Parathyroid adenoma (tissue), 2 donors: ENCODE measurements around the gene SPNS2.

Experiments
- H2AFZ ChIP-seq: fragments of 300-600 bp; sonication (generic); one replicate; pipeline ENCODE4 v1.7.0; 2017; ENCODE audit warnings: antibody characterized with exemption, mild to moderate bottlenecking
- H3K27ac ChIP-seq: fragments of 300-600 bp; sonication (generic); one replicate; pipeline ENCODE4 v1.7.0; 2017
- H3K27me3 ChIP-seq: fragments of 300-600 bp; sonication (generic); one replicate; pipeline ENCODE4 v1.7.0; 2017; ENCODE audit warnings: low read length; ENCODE audit not compliant: control insufficient read depth, insufficient read depth
- H3K36me3 ChIP-seq: fragments of 300-600 bp; sonication (generic); one replicate; pipeline ENCODE4 v1.7.0; 2017; ENCODE audit warnings: low read length; ENCODE audit not compliant: control insufficient read depth, insufficient read depth
- H3K4me1 ChIP-seq: fragments of 300-600 bp; sonication (generic); one replicate; pipeline ENCODE4 v1.7.0; 2017; ENCODE audit warnings: control low read depth
- H3K4me2 ChIP-seq: fragments of 300-600 bp; sonication (generic); one replicate; pipeline ENCODE4 v1.7.0; 2017; ENCODE audit warnings: low read length
- H3K4me3 ChIP-seq: fragments of 300-600 bp; sonication (generic); one replicate; pipeline ENCODE4 v1.7.0; 2017; ENCODE audit warnings: low read depth, low read length
- H3K79me2 ChIP-seq: fragments of 300-600 bp; sonication (generic); one replicate; pipeline ENCODE4 v1.7.0; 2017; ENCODE audit warnings: control low read depth
- H3K9ac ChIP-seq: fragments of 300-600 bp; sonication (generic); one replicate; pipeline ENCODE4 v1.7.0; 2017; ENCODE audit warnings: mild to moderate bottlenecking
- H3K9me3 ChIP-seq: fragments of 300-600 bp; sonication (generic); one replicate; pipeline ENCODE4 v1.7.0; 2017; ENCODE audit warnings: low read length; ENCODE audit not compliant: control insufficient read depth
- TF ChIP-seq, protein P1 (sequence below): fragments of 300-600 bp; sonication (generic); IDR thresholded peaks from one replicate; pipeline ENCODE4 v1.7.0; 2017; ENCODE audit warnings: antibody characterized with exemption, mild to moderate bottlenecking
- donor health status: primary hyperparathyroidism.

The SPNS2 gene

DNA sequence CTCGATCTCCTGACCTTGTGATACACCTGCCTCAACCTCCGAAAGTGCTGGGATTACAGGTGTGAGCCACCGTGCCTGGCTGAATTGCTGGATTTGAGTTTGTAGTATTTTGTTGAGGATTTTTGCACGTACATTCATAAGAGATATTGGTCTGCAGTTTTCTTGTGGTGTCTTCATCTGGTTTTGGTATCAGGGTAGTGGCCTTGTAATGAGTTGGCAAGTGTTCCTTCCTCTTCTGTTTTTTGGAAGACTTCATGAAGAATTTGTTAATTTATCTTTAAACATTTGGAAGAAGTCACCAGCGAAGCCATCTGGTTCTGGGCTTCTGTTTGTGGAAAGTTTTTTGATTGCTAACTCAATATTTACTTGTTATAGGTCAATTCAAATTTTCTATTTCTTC, 38.0 kb upstream of the SPNS2 start:
- Histone ChIP-seq H3K36me3 (no peaks in the 10 kb centered on the region), H3K27me3 (no peaks in the 10 kb centered on the region), H3K4me3 (no peak overlapping the region), H3K27ac (no peak overlapping the region), H2AFZ (no peak overlapping the region), H3K4me2 (no peak overlapping the region), H3K9ac (no peak overlapping the region), H3K4me1 (no peaks in the 10 kb centered on the region), H3K79me2 (no peaks in the 10 kb centered on the region), H3K9me3 (no peaks in the 10 kb centered on the region)
- TF ChIP-seq, protein P1, sequence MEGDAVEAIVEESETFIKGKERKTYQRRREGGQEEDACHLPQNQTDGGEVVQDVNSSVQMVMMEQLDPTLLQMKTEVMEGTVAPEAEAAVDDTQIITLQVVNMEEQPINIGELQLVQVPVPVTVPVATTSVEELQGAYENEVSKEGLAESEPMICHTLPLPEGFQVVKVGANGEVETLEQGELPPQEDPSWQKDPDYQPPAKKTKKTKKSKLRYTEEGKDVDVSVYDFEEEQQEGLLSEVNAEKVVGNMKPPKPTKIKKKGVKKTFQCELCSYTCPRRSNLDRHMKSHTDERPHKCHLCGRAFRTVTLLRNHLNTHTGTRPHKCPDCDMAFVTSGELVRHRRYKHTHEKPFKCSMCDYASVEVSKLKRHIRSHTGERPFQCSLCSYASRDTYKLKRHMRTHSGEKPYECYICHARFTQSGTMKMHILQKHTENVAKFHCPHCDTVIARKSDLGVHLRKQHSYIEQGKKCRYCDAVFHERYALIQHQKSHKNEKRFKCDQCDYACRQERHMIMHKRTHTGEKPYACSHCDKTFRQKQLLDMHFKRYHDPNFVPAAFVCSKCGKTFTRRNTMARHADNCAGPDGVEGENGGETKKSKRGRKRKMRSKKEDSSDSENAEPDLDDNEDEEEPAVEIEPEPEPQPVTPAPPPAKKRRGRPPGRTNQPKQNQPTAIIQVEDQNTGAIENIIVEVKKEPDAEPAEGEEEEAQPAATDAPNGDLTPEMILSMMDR: no peak

DNA sequence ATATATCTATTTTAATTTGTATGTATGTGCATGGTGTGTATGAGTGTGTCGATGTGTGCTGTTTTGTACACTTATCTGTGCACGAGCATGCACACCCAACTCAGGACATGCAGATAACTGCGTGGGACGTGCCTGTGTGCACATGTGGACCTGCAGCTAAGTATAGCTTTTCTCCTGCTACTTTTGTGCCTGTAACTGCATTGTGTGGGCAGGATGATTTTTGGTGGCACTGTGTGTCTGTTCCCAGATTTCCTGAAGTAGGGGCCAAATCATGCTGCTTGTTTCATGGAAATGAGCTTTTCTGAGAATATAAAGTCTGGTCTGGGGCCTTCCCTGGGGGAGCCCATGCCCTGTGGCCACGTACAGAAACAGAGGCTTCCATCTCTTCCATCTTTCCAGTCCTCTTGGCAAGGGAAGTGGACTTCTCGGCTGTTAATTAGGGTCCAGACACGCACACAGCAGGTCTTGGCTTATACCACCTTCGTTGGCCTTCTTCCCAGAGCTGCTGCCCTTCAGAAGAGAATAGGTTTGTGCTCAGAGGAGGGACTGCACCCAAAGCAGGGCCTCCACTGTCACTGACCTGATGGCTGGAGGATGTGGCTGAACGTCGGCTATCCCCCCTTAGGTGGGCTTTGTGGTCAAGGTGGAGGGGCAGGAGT, 34.7 kb upstream of the SPNS2 start:
- Histone ChIP-seq H3K79me2 (no peaks in the 10 kb centered on the region), H3K9me3 (no peaks in the 10 kb centered on the region), H3K4me1 (no peaks in the 10 kb centered on the region), H3K36me3 (no peaks in the 10 kb centered on the region), H2AFZ (no peak overlapping the region), H3K9ac (no peak overlapping the region), H3K4me3 (no peak overlapping the region), H3K27me3 (no peaks in the 10 kb centered on the region), H3K27ac (no peak overlapping the region), H3K4me2 (no peak overlapping the region)
- TF ChIP-seq, protein P1: no peak

GRCh38 chr17:4465786-4466185, 32.9 kb upstream of the SPNS2 start:
- TF ChIP-seq, protein P1: no peak
- Histone ChIP-seq H3K9me3 (no peaks in the 10 kb centered on the region), H3K36me3 (no peaks in the 10 kb centered on the region), H3K4me3 (no peak overlapping the region), H2AFZ (no peak overlapping the region), H3K27me3 (no peaks in the 10 kb centered on the region), H3K27ac (no peak overlapping the region), H3K9ac (no peak overlapping the region), H3K4me2 (no peak overlapping the region), H3K4me1 (no peaks in the 10 kb centered on the region), H3K79me2 (no peaks in the 10 kb centered on the region)

- Histone ChIP-seq H3K4me1 (no peaks in the 10 kb centered on the region), H3K36me3 (no peaks in the 10 kb centered on the region), H3K9ac (no peak overlapping the region), H3K27ac (no peak overlapping the region), H2AFZ (no peak overlapping the region), H3K9me3 (no peaks in the 10 kb centered on the region), H3K27me3 (no peaks in the 10 kb centered on the region), H3K79me2 (no peaks in the 10 kb centered on the region), H3K4me2 (no peak overlapping the region), H3K4me3 (no peak overlapping the region)
- TF ChIP-seq, protein P1: no peak
These were observed 31.4 kb upstream of the SPNS2 start for GRCh38 chr17:4467287-4467686.

DNA sequence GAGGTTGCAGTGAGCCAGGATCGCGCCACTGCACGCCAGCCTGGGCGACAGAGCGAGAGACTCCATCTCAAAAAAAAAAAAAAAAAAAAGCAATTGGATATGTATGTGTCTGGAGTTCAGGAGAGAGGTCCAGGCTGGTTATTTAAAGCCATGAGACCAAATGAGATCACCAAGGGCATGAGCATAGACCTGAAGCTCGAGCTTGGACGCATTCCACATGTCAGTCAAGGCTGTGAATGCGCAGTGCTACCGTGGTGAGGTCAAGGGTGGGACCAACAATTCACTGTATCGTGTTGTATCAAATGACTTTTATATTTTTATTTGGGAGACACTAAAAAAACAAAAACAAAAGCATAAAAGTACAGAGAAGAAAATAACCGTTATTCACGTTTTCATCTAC, 29.1 kb upstream of the SPNS2 start:
- TF ChIP-seq, protein P1: no peak
- H3K4me3 ChIP-seq: no peak overlapping the region
- no peak overlapping the region for H3K27ac ChIP-seq
- H3K36me3 ChIP-seq: no peaks in the 10 kb centered on the region
- no peak overlapping the region for H3K4me2 ChIP-seq
- H3K27me3 ChIP-seq: no peaks in the 10 kb centered on the region
- H2AFZ ChIP-seq: no peak overlapping the region
- H3K9ac ChIP-seq: no peak overlapping the region
- no peaks in the 10 kb centered on the region for H3K79me2 ChIP-seq
- no peaks in the 10 kb centered on the region for H3K9me3 ChIP-seq
- H3K4me1 ChIP-seq: no peaks in the 10 kb centered on the region
